Measurements from ENCODE around the gene TOP3A. TPM values are rescaled to one million over a fixed set of nuclear protein-coding genes. Genes with fewer than 3 reads are reported as not detected.

Gene TOP3A
- total and polyA plus RNA-seq, 2 of the 4 experiments (the other 2 are of a cell fraction): 13.4 to 21.3 TPM

GRCh38 chr17:18364166-18364565 is 49.4 kb upstream of the TOP3A start:
- Histone ChIP-seq H3K4me1 (ENCODE audit: control insufficient read depth, insufficient read depth, low read length) (peaks cover 3% of the 10 kb centered on the region; the same call in 1 of the 2 replicates), H3K56ac (ENCODE audit: extremely low read depth, insufficient read depth, low read length) (no peak overlapping the region), H3K79me1 (ENCODE audit: low read depth in 1 of 2, low read length in 2 of 2) (peaks cover 6 to 11% of the 10 kb centered on the region in 2 experiments; a peak in 3 of 4 replicates), H3K4me2 (ENCODE audit: low read depth, low read length) (no peak overlapping the region), H3K4me3 (ENCODE audit: insufficient read depth, low read depth, low read length) (no peak overlapping the region), H2BK5ac (ENCODE audit: low read depth, low read length, poor library complexity, severe bottlenecking) (no peak overlapping the region), H2AK5ac (ENCODE audit: low read depth, low read length) (no peak overlapping the region), H3K23ac (ENCODE audit: low read depth, low read length) (no peak overlapping the region), H3K9me1 (ENCODE audit: insufficient read depth, low read length) (0 out of 2 replicates have a peak, but pooled peaks cover 2% of the 10 kb centered on the region), H3K27me3 (ENCODE audit: control insufficient read depth, insufficient read depth, low read length) (0 out of 2 replicates have a peak, but pooled peaks cover 2% of the 10 kb centered on the region), H4K91ac (ENCODE audit: insufficient read depth, low read depth, low read length) (no peak overlapping the region), H4K5ac (ENCODE audit: low read depth, low read length) (no peak overlapping the region), H3K9me3 (ENCODE audit: control insufficient read depth, insufficient read depth, low read length) (no peaks in the 10 kb centered on the region), H3K36me3 (ENCODE audit: control insufficient read depth, insufficient read depth, low read length) (no peaks in the 10 kb centered on the region), H2BK15ac (ENCODE audit: low read depth, low read length) (no peak overlapping the region), H3K4ac (ENCODE audit: low read depth, low read length) (no peak overlapping the region), H3K14ac (replicated peaks; ENCODE audit: low read depth, low read length) (no peak overlapping the region), H2AFZ (replicated peaks; ENCODE audit: low read length, poor library complexity) (no peak overlapping the region), H2AK9ac (replicated peaks; ENCODE audit: low read depth, low read length, poor library complexity) (no peak overlapping the region), H4K8ac (ENCODE audit: low read depth in 2 of 2, low read length in 2 of 2) (no peak overlapping the region; a peak in 1 of 4 replicates), H2BK20ac (ENCODE audit: low read depth, low read length) (no peak overlapping the region), H3K9ac (ENCODE audit: low read depth, low read length) (no peak overlapping the region), H3K18ac (ENCODE audit: low read depth, low read length) (no peak overlapping the region), H3K27ac (ENCODE audit: insufficient read depth, low read length) (no peak overlapping the region), H4K20me1 (ENCODE audit: insufficient read depth, low read length) (no peaks in the 10 kb centered on the region), H2BK120ac (ENCODE audit: low read depth, low read length) (no peak overlapping the region)
- DNase-seq: no peak
- intact Hi-C loops (cut with micrococcal nuclease): no loop called here
- BruUV-seq (replicated peaks): no TSS peak
- ChIA-PET POLR2A (ENCODE audit: unreplicated experiment) (no interaction called here), CTCF (no interaction called here)
- WGBS, 2 experiments (ENCODE audit: extremely low coverage in 2 of 2, insufficient read length in 1 of 2): no CpG with 5 or more reads among the region's 6 CpGs
- dilution Hi-C loops (cut with HindIII; ENCODE audit: low sequenced_read_pairs, unreplicated experiment): no loop called here
- TF ChIP-seq CTCF (conservative IDR thresholded peaks at IDR 0.05; ENCODE audit: low read depth, low read length) (no peak), POLR2A (IDR thresholded peaks at IDR 0.05; ENCODE audit: low read depth, low read length) (no peak), USF2 (IDR thresholded peaks at IDR 0.05; ENCODE audit: low read depth, low read length) (no peak), CEBPB (IDR thresholded peaks at IDR 0.05; ENCODE audit: low read depth, low read length) (no peak), MAFK (IDR thresholded peaks at IDR 0.05; ENCODE audit: low read depth, low read length) (no peak), BHLHE40 (IDR thresholded peaks at IDR 0.05; ENCODE audit: low read depth, low read length) (no peak), SMC3 (IDR thresholded peaks at IDR 0.05; ENCODE audit: low read depth, low read length) (no peak), ELK1 (IDR thresholded peaks at IDR 0.05; ENCODE audit: borderline replicate concordance, low read depth, low read length) (no peak), RFX5 (IDR thresholded peaks at IDR 0.05; ENCODE audit: low read depth, low read length) (no peak), FOS (IDR thresholded peaks at IDR 0.05; ENCODE audit: low read depth, low read length) (no peak)
- in situ Hi-C loops (cut with MboI; ENCODE audit: low sequenced_read_pairs): no loop called here
- no peak for ATAC-seq (ENCODE audit: low read depth)

Data from IMR-90 (cell line).